Activated CD8-positive, alpha-beta T cell treated with anti-CD3 and anti-CD28 coated beads for 36 hours (primary cell): ENCODE results near the gene SFXN2. TPM values are rescaled to one million over a fixed set of nuclear protein-coding genes. Genes with fewer than 3 reads are reported as not detected.

Experiments
- ATAC-seq: fragments of 200-7000 bp; cut with Tn5 transposase; one replicate; pipeline ENCODE4 v1.10.0; 2021; ENCODE audit warnings: mild to moderate bottlenecking, moderate library complexity
- CTCF ChIA-PET: fragments of 350-600 bp; sonication (Branson Sonifier 250); formaldehyde crosslinking; loops from one replicate; lab custom pipeline; 2021; ENCODE audit warnings: antibody characterized with exemption; lab: Charles Lee
- POLR2A ChIA-PET: fragments of 350-600 bp; sonication (Branson Sonifier 250); formaldehyde crosslinking; loops from one replicate; lab custom pipeline; 2021; ENCODE audit warnings: antibody characterized with exemption; lab: Charles Lee
- DNase-seq: peaks from one replicate; pipeline ENCODE4 v3.0.0-alpha.2; 2020
- H3K27ac Mint-ChIP-seq: one replicate; pipeline ENCODE4 v1.8.0; 2021; ENCODE audit warnings: mild to moderate bottlenecking, mixed read lengths
- H3K27me3 Mint-ChIP-seq: one replicate; pipeline ENCODE4 v1.8.0; 2021; ENCODE audit warnings: mixed read lengths
- H3K36me3 Mint-ChIP-seq: one replicate; pipeline ENCODE4 v1.8.0; 2021; ENCODE audit warnings: low read depth, mixed read lengths
- H3K4me1 Mint-ChIP-seq: one replicate; pipeline ENCODE4 v1.8.0; 2021; ENCODE audit warnings: low read depth, mixed read lengths
- H3K4me3 Mint-ChIP-seq: one replicate; pipeline ENCODE4 v1.8.0; 2021; ENCODE audit warnings: mild to moderate bottlenecking, moderate library complexity, mixed read lengths
- H3K9me3 Mint-ChIP-seq: one replicate; pipeline ENCODE4 v1.8.0; 2021; ENCODE audit warnings: mixed read lengths
- CTCF ChIP-seq: fragments of 200-600 bp; IDR thresholded peaks from one replicate; pipeline ENCODE4 v1.8.0; 2022; ENCODE audit warnings: antibody characterized with exemption, mild to moderate bottlenecking
- intact Hi-C: fragments of 100-400 bp; cut with micrococcal nuclease; formaldehyde crosslinking; loops from one replicate; pipeline ENCODE4 v1.10.0; 2022
- total RNA-seq, 2 experiments: library from RNA; stranded (reverse); gene quantifications; one replicate each; pipeline ENCODE4 v1.2.3, GENCODE V29; 2021

The SFXN2 gene
- total RNA-seq, 2 experiments from 2014 or later, result 12.8 to 16.3 TPM

GRCh38 chr10:102721954-102722353, 7.5 kb downstream of the SFXN2 start:
- Mint-ChIP-seq H3K4me1 (peaks cover 34% of the 10 kb centered on the region), H3K27me3 (no peaks in the 10 kb centered on the region), H3K36me3 (peaks cover 36% of the 10 kb centered on the region), H3K9me3 (no peaks in the 10 kb centered on the region), H3K4me3 (no peak overlapping the region), H3K27ac (no peak overlapping the region)
- DNase-seq (no peak), ATAC-seq (no peak)
- POLR2A ChIA-PET, result interaction anchor here (0.9 to 1.3 kb wide), 3 partner anchors 13 to 120 kb away, joined by 3 read pairs; no protein-coding TSS in a partner anchor
- intact Hi-C loops, result no loop called here
- no peak for TF ChIP-seq CTCF
- CTCF ChIA-PET, result interaction anchor here (1.4 to 1.8 kb wide), 2 partner anchors 9 to 18 kb away, joined by 5 to 6 read pairs; partner anchors contain the start of gene ARL3

DNA sequence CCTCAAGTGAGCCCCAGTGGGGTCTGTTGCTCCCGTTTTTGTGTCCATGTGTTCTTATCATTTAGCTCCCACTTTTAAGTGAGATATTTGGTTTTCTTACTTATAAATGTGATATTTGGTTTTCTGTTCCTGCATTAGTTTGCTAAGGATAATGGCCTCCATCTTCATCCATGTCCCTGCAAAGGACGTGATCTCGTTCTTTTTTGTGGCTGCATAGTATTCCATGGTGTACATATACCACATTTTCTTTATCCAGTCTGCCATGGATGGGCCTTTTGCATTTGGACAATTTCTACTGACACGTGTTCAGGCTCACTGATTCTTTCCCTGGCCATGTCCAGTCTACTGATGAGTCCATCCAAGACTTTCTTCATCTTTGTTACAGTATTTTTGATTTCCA, 9.6 kb downstream of the SFXN2 start:
- DNase-seq (no peak), ATAC-seq (no peak)
- intact Hi-C loops, result no loop called here
- no peak overlapping the region for H3K4me3 Mint-ChIP-seq
- ChIA-PET POLR2A (no interaction called here), CTCF (interaction anchor here (1.1 to 1.4 kb wide), 2 partner anchors 8 to 11 kb away, joined by 3 read pairs; no protein-coding TSS in a partner anchor)
- no peak for TF ChIP-seq CTCF
- H3K36me3 Mint-ChIP-seq, result peaks cover 43% of the 10 kb centered on the region
- no peaks in the 10 kb centered on the region for H3K9me3 Mint-ChIP-seq
- H3K27ac Mint-ChIP-seq, result no peak overlapping the region
- no peaks in the 10 kb centered on the region for H3K27me3 Mint-ChIP-seq
- peaks cover 25% of the 10 kb centered on the region for H3K4me1 Mint-ChIP-seq

DNA sequence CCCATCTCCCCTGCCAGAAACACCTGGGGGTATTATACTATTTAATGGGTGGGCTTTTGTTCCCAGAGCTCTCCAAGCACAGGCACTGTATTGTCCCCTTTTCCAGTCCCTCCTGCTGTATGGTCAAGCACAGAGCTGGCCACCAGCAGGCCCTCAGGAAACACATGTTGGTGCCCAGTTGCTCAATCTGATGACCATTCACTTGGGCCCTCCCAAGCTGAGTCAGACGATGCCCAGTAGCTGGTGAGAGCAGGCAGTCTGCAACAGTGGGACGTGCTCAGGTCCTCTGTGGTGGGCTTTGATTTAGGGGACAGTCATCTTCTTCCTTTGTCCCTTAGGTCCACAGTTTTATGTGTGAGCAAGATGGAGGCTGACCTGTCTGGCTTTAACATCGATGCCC, 11.8 kb downstream of the SFXN2 start:
- H3K4me1 Mint-ChIP-seq, result peaks cover 18% of the 10 kb centered on the region
- intact Hi-C loops, result no loop called here
- no peak for ATAC-seq
- H3K4me3 Mint-ChIP-seq, result no peak overlapping the region
- peaks cover 40% of the 10 kb centered on the region for H3K36me3 Mint-ChIP-seq
- ChIA-PET CTCF (interaction anchor here (1.2 kb wide), 1 partner anchor 176 kb away, joined by 4 read pairs; no protein-coding TSS in a partner anchor), POLR2A (no interaction called here)
- TF ChIP-seq CTCF, result no peak
- H3K27me3 Mint-ChIP-seq, result no peaks in the 10 kb centered on the region
- DNase-seq, result no peak
- no peaks in the 10 kb centered on the region for H3K9me3 Mint-ChIP-seq
- H3K27ac Mint-ChIP-seq, result no peak overlapping the region

DNA sequence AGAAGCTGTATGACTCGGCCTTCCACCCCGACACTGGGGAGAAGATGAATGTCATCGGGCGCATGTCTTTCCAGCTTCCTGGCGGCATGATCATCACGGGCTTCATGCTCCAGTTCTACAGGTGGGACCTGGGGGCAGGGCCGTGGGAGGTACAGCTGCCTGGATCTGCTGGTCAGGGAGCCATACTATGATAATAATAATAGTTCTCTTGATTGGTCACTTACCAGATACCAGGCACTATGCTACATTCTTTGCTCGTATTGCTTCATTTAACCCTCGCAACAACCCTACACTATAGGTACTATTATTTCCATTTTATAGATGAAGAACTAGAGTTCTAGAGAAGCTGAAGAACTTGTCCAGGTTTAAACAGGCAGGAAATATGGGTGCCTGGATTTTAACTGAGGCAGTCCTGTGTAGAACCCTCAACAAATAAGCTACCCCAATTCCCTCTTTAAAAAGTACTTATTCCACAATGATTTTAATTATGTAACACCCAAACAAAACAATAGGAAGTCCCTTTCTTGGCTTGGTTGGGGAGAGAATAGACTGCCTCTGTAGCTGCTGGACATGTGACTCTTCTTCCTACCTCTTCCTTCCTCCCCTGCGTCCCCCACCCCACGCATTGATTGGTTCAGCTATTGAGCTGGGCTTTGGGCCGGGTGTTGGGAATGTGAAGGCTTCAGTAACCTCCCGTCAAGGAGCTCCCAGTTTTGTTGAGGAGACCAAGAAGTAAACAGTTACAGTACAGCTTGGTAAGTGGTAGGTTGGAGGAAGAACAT, 12.8 kb downstream of the SFXN2 start:
- peak overlapping the region; percentile 13 for H3K27ac Mint-ChIP-seq
- H3K27me3 Mint-ChIP-seq, result no peaks in the 10 kb centered on the region
- TF ChIP-seq CTCF, result no peak
- peaks cover 12% of the 10 kb centered on the region for H3K4me1 Mint-ChIP-seq
- ATAC-seq (no peak), DNase-seq (no peak)
- CTCF ChIA-PET, result interaction anchor here (1.2 to 2.3 kb wide), 5 partner anchors 13 to 175 kb away, joined by 3 to 8 read pairs (median 5); partner anchors contain the start of gene SFXN2
- no peaks in the 10 kb centered on the region for H3K9me3 Mint-ChIP-seq
- H3K4me3 Mint-ChIP-seq, result no peak overlapping the region
- peaks cover 39% of the 10 kb centered on the region for H3K36me3 Mint-ChIP-seq
- POLR2A ChIA-PET, result no interaction called here
- intact Hi-C loops, result no loop called here
